ENCODE measurements around the gene STX17.

STX17 gene

DNA sequence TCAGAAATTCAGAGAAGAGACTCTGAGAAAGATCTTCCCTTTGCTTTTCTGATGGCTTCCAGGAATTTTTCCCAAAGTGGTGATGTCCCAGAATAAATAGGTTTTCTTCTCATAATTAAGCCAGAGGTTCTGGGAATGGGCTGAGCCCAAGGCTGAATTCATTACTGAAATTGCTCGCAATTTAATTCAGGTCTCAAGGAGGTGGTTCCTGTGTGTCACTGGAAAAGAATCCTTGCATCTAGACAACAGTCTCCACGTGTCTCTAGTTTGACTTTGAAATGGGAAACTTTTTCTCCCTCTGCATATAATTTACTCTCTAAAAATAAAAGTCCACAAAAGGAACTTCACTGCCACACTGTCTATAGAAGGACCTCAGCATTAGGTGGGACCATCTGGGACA is 27.8 kb upstream of the STX17 start:
- no peak for DNase-seq (ENCODE audit: extremely low read depth, low read depth)
- no peak overlapping the region for H3K4me3 ChIP-seq (replicated peaks; ENCODE audit: low read depth, low read length)
- TF ChIP-seq, protein P1, sequence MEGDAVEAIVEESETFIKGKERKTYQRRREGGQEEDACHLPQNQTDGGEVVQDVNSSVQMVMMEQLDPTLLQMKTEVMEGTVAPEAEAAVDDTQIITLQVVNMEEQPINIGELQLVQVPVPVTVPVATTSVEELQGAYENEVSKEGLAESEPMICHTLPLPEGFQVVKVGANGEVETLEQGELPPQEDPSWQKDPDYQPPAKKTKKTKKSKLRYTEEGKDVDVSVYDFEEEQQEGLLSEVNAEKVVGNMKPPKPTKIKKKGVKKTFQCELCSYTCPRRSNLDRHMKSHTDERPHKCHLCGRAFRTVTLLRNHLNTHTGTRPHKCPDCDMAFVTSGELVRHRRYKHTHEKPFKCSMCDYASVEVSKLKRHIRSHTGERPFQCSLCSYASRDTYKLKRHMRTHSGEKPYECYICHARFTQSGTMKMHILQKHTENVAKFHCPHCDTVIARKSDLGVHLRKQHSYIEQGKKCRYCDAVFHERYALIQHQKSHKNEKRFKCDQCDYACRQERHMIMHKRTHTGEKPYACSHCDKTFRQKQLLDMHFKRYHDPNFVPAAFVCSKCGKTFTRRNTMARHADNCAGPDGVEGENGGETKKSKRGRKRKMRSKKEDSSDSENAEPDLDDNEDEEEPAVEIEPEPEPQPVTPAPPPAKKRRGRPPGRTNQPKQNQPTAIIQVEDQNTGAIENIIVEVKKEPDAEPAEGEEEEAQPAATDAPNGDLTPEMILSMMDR (IDR thresholded peaks at IDR 0.05; ENCODE audit: low read depth, low read length, missing control alignments): no peak

DNA sequence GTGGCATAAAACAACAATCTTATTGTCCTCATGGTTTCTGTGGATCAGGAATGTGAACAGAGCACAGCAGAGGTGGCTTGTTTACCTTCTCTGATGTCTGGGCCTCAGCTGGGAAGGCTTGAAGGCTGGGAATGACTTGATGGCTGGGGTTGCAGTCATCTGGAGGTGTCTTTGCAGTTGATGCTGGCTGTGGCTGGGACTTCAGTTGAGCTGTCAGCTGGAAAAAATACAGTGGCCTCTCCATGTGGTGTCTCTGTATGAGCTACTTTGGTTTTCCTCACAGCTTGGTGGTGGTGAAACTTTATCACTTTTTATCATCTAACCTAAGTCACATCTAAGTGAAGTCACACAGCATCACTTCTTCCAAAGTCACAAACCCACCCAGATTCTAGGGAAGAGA is 24.7 kb upstream of the STX17 start:
- H3K4me3 ChIP-seq (replicated peaks; ENCODE audit: low read depth, low read length): no peak overlapping the region
- TF ChIP-seq, protein P1 (IDR thresholded peaks at IDR 0.05; ENCODE audit: low read depth, low read length, missing control alignments): no peak
- no peak for DNase-seq (ENCODE audit: extremely low read depth, low read depth)

DNA sequence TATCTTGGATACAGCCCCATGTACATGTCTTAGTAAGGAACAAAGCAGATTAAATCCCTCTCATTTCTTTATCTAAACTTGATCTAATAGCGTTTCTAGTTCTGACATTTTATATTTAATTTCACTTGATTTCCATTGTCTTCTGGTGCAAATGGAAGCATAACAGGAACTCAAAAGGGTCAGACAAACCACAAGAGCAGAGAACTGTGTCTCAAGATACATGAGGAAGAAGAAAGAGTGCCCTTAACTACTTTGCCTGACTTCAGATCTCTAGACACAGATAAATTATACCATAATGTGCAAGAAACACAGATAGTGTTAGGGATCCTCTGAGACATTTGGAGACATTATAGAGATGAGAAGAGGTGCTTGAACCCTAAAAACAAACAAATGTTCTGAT is 20.7 kb upstream of the STX17 start:
- DNase-seq (ENCODE audit: extremely low read depth, low read depth): no peak
- TF ChIP-seq, protein P1 (IDR thresholded peaks at IDR 0.05; ENCODE audit: low read depth, low read length, missing control alignments): no peak
- no peak overlapping the region for H3K4me3 ChIP-seq (replicated peaks; ENCODE audit: low read depth, low read length)

DNA sequence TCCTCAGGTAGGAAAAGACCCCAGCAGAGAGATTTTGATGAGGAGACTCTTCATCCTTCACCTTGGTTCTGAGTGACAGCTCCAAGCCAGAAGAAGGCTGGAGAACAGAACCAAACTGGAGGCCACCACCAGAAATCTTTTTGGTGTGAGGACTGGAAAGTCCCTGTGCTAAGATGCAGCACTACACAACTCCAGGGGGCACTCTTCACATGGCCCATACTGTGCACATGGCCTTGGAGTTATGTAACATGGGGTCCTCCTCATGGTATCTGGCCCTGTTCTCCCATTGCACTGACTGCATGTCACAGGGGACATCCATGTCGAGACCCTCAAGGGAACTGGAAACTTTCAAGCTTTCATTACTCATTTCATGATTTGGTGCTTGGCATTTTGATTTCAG is 17.3 kb upstream of the STX17 start:
- TF ChIP-seq, protein P1 (IDR thresholded peaks at IDR 0.05; ENCODE audit: low read depth, low read length, missing control alignments): no peak
- DNase-seq (ENCODE audit: extremely low read depth, low read depth): no peak

DNA sequence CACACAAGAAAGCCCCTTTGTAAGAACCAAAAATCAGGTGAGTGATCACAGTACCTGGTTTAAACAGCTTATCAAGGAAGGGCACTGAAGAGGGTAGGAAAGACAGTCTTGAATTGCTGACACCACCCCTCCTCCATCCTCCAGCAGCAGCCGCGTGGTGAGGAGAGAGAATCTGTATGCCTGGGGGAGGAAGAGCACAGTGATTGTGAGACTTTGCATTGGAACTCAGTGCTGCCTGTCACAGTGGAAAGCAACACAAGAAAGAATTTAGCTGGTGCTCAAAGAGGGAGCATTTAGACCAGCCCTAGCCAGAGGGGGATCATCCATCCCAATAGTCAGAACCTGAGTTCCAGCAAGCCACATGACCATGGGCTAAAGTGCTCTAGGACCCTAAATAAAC is 11.6 kb upstream of the STX17 start:
- TF ChIP-seq, protein P1 (IDR thresholded peaks at IDR 0.05; ENCODE audit: low read depth, low read length, missing control alignments): no peak

More for the DNA sequence above, 17.3 kb upstream of the STX17 start:
- no peak overlapping the region for H3K4me3 ChIP-seq (replicated peaks; ENCODE audit: low read depth, low read length)

DNA sequence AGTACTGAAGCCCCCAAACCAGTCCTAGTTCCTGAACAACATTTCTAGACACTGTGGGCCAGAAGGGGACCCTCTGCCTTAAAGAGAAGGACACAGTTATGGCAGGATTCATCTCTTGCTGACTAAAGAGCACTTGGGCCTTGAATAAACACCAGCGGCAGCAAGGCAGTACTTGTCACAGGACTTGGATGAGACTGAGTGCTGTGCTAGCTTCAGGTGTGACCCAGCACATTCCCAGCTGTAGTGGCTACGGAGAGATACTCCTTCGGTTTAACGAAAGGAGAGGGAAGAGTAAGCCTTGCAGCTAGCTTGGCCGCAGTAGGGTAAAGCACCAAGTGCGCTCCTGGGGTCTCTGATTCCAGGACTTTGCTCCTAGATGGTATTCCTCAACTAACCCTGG is 10.9 kb upstream of the STX17 start:
- TF ChIP-seq, protein P1 (IDR thresholded peaks at IDR 0.05; ENCODE audit: low read depth, low read length, missing control alignments): no peak
- DNase-seq (ENCODE audit: extremely low read depth, low read depth): no peak
- no peak overlapping the region for H3K4me3 ChIP-seq (replicated peaks; ENCODE audit: low read depth, low read length)

More for the DNA sequence above, 11.6 kb upstream of the STX17 start:
- no peak for DNase-seq (ENCODE audit: extremely low read depth, low read depth)
- H3K4me3 ChIP-seq (replicated peaks; ENCODE audit: low read depth, low read length): no peak overlapping the region

DNA sequence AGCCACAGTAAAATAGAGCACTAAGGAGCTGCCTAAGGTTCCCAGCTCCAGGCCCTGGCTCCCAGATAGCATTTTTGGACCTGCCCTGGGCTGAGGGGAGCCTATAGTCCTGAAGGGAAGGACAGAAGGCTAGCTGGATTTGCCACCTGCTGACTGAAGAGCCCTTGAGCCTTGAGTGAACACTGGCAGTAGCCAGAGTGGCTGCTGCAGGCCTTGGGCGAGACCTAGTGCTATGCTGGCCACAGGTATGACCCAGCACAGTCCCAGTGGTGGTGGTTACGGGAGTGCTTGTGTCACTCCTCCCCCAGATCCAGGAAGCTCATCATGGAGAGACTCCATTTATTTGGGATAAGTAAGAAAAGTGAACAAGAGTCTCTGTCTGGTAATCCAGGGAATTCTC is 10.3 kb upstream of the STX17 start:
- TF ChIP-seq, protein P1 (IDR thresholded peaks at IDR 0.05; ENCODE audit: low read depth, low read length, missing control alignments): no peak
- DNase-seq (ENCODE audit: extremely low read depth, low read depth): no peak
- no peak overlapping the region for H3K4me3 ChIP-seq (replicated peaks; ENCODE audit: low read depth, low read length)

All from HFF-Myc (cell line).